Testis (tissue), 2 donors: ENCODE data around the gene FBXO38.

Source experiments
- CTCF ChIP-seq, 3 experiments: fragments of 450-650 bp in 2 of 3; fragments of 200-600 bp in 1 of 3; sonication (generic) in 1 of 3; IDR thresholded peaks; one replicate each; pipeline ENCODE4 v1.5.1; 2016 to 2019; ENCODE audit warnings: antibody characterized with exemption in 3 of 3, mild to moderate bottlenecking in 2 of 3, moderate library complexity in 1 of 3
- POLR2A ChIP-seq: fragments of 450-650 bp; IDR thresholded peaks from one replicate; pipeline ENCODE4 v1.6.1; 2017; ENCODE audit warnings: antibody characterized with exemption, mild to moderate bottlenecking, moderate library complexity

GRCh38 chr5:148482196-148482595 lies 98.4 kb downstream of the FBXO38 start:
- TF ChIP-seq CTCF (IDR thresholded peaks at IDR 0.05) (no peak), POLR2A (no peak)
